ENCODE results near the gene PTGES. TPM values are rescaled to one million over a fixed set of nuclear protein-coding genes. Genes with fewer than 3 reads are reported as not detected.
A peak's percentile ranks its signal among the peaks of the same experiment; 100 is the strongest.

Gene PTGES
- polyA plus RNA-seq, 3 donors, result 0.29 to 1.8 (median 0.84) TPM

DNA sequence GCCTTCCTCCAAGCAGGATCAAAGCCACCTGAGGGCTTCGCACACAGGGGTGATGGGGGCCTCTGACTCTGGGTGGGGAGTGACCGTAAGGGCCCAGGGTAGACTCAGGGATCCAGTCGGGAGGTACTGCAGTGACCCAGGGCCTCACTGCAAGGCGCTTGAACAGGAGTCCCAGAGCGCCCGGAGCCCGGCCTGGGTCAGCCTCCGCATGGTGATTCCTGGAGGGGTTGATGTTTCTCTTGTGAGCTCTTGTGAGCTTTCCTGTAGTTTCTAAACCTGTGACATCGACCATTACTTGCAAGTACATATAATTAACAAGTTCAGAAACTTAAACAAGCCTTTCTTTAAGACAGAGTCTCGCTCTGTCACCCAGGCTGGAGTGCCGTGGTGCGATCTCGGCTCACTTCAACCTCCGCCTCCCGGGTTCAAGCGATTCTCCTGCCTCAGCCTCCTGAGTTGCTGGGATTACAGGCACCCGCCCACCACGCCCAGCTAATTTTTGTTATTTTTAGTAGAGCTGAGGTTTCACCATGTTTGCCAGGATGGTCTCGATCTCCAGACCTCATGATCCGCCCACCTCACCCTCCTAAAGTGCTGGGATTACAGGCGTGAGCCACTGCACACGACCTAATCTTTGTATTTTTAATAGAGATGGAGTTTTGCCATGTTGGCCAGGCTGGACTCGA is 19.8 kb downstream of the PTGES start:
- Histone ChIP-seq H3K79me2 (ENCODE audit: insufficient read depth, low read length) (no peaks in the 10 kb centered on the region), H3K27me3 (ENCODE audit: control insufficient read depth in 2 of 2, insufficient read depth in 2 of 2, low read length in 2 of 2) (peaks cover 0 to 8% of the 10 kb centered on the region in 2 donors), H3K9ac (ENCODE audit: insufficient read depth, low read length, poor library complexity, severe bottlenecking) (no peak overlapping the region), H4K20me1 (ENCODE audit: insufficient read depth, low read length) (no peaks in the 10 kb centered on the region), H3K4me1 (ENCODE audit: control insufficient read depth in 1 of 2, insufficient read depth in 2 of 2, low read length in 2 of 2) (peaks cover 4 to 11% of the 10 kb centered on the region in 2 donors), H3K4me2 (replicated peaks; ENCODE audit: extremely low read depth, low read length, poor library complexity, severe bottlenecking) (no peak overlapping the region), H3K9me3 (replicated peaks in 1 of 2; ENCODE audit: control insufficient read depth in 1 of 2, insufficient read depth in 1 of 2, low read length in 2 of 2) (no peaks in the 10 kb centered on the region), H2AFZ (ENCODE audit: insufficient read depth, low read depth, low read length, poor library complexity, severe bottlenecking) (no peak overlapping the region), H3K27ac (ENCODE audit: low read depth in 1 of 2, low read length in 2 of 2) (no peak overlapping the region), H3K36me3 (replicated peaks in 1 of 2; ENCODE audit: control insufficient read depth in 1 of 2, insufficient read depth in 2 of 2, low read length in 2 of 2) (no peaks in the 10 kb centered on the region), H3K4me3 (replicated peaks in 1 of 3; ENCODE audit: low read depth in 2 of 3, low read length in 3 of 3) (no peak overlapping the region)
- Mint-ChIP-seq H3K27ac (peak overlapping the region in 1 of 7 donors; percentile 20), H3K4me3 (no peak overlapping the region), H3K36me3 (peaks cover under 1 to 1% of the 10 kb centered on the region in 2 donors), H3K27me3 (ENCODE audit: low read depth in 3 of 3) (peaks cover 13 to 45% (median 16%) of the 10 kb centered on the region in 3 donors), H3K4me1 (peaks cover 7% of the 10 kb centered on the region), H3K9me3 (peaks cover 0 to 2% (median 0%) of the 10 kb centered on the region in 7 donors)
- no peak for DNase-seq
- 91% methylated on average over 10 of the region's 23 CpGs for WGBS (ENCODE audit: insufficient coverage)
- TF ChIP-seq, protein P1, sequence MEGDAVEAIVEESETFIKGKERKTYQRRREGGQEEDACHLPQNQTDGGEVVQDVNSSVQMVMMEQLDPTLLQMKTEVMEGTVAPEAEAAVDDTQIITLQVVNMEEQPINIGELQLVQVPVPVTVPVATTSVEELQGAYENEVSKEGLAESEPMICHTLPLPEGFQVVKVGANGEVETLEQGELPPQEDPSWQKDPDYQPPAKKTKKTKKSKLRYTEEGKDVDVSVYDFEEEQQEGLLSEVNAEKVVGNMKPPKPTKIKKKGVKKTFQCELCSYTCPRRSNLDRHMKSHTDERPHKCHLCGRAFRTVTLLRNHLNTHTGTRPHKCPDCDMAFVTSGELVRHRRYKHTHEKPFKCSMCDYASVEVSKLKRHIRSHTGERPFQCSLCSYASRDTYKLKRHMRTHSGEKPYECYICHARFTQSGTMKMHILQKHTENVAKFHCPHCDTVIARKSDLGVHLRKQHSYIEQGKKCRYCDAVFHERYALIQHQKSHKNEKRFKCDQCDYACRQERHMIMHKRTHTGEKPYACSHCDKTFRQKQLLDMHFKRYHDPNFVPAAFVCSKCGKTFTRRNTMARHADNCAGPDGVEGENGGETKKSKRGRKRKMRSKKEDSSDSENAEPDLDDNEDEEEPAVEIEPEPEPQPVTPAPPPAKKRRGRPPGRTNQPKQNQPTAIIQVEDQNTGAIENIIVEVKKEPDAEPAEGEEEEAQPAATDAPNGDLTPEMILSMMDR (IDR thresholded peaks at IDR 0.05), result no peak
- intact Hi-C loops (cut with micrococcal nuclease), result loop anchor here in 1 of 2 donors (5.0 kb wide), 1 partner anchor 91 kb away; the partner anchor contains the start of gene ASB6

DNA sequence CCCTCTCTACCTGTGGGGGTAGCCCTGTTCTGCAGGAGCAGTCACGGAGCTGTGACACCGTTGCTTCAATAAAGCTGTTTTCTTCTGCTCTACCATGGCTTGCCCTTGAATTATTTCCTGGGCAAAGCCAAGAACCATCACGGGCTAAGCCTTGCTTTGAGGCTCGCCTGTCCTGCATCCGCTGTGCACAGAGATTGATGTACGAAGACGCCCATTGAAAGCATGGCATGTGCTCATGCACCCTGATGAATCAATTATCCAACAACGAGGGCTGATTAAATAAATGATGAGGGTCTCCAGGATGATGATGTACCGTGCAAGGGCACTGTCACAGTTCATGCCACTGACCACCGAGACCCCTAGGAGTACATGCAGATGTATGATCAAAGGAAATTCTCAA is 20.7 kb downstream of the PTGES start:
- no peaks in the 10 kb centered on the region for H3K9me3 Mint-ChIP-seq
- whole genome bisulfite sequencing (ENCODE audit: insufficient coverage), result 73% methylated on average over 8 of the region's 10 CpGs
- H3K27ac ChIP-seq (ENCODE audit: low read depth in 1 of 2, low read length in 2 of 2), result no peak overlapping the region
- H3K9ac ChIP-seq (ENCODE audit: insufficient read depth, low read length, poor library complexity, severe bottlenecking), result no peak overlapping the region
- no peak overlapping the region for H3K4me3 ChIP-seq (replicated peaks in 1 of 3; ENCODE audit: low read depth in 2 of 3, low read length in 3 of 3)
- H3K36me3 ChIP-seq (replicated peaks in 1 of 2; ENCODE audit: control insufficient read depth in 1 of 2, insufficient read depth in 2 of 2, low read length in 2 of 2), result no peaks in the 10 kb centered on the region
- H3K27ac Mint-ChIP-seq, result peak overlapping the region in 1 of 7 donors; percentile 45
- H2AFZ ChIP-seq (ENCODE audit: insufficient read depth, low read depth, low read length, poor library complexity, severe bottlenecking), result no peak overlapping the region
- TF ChIP-seq, protein P1 (IDR thresholded peaks at IDR 0.05), result no peak
- peaks cover 0 to 7% of the 10 kb centered on the region in 2 donors for H3K27me3 ChIP-seq (ENCODE audit: control insufficient read depth in 2 of 2, insufficient read depth in 2 of 2, low read length in 2 of 2)
- no peak overlapping the region for H3K4me3 Mint-ChIP-seq
- H3K4me1 ChIP-seq (ENCODE audit: control insufficient read depth in 1 of 2, insufficient read depth in 2 of 2, low read length in 2 of 2), result peaks cover 0 to under 1% of the 10 kb centered on the region in 2 donors
- peaks cover 13 to 42% (median 17%) of the 10 kb centered on the region in 3 donors for H3K27me3 Mint-ChIP-seq (ENCODE audit: low read depth in 3 of 3)
- no peaks in the 10 kb centered on the region for H3K79me2 ChIP-seq (ENCODE audit: insufficient read depth, low read length)
- H3K36me3 Mint-ChIP-seq, result no peaks in the 10 kb centered on the region
- no peak for DNase-seq
- H3K4me2 ChIP-seq (replicated peaks; ENCODE audit: extremely low read depth, low read length, poor library complexity, severe bottlenecking), result no peak overlapping the region
- H3K9me3 ChIP-seq (replicated peaks in 1 of 2; ENCODE audit: control insufficient read depth in 1 of 2, insufficient read depth in 1 of 2, low read length in 2 of 2), result no peaks in the 10 kb centered on the region
- no peaks in the 10 kb centered on the region for H4K20me1 ChIP-seq (ENCODE audit: insufficient read depth, low read length)
- peaks cover 2% of the 10 kb centered on the region for H3K4me1 Mint-ChIP-seq
- intact Hi-C loops (cut with micrococcal nuclease), result loop anchor here in 1 of 2 donors (5.0 kb wide), 1 partner anchor 90 kb away; the partner anchor contains the start of gene ASB6
